H9 (cell line): ENCODE results near the gene TCF7L2. TPM values are rescaled to one million over a fixed set of nuclear protein-coding genes. Genes with fewer than 3 reads are reported as not detected.

Source experiments
- DNase-seq: peaks from one replicate; pipeline ENCODE4 v3.0.0-alpha.2; 2017
- H2AFZ ChIP-seq: one replicate; pipeline ENCODE4 v1.6.1; 2013; ENCODE audit warnings: mild to moderate bottlenecking, low read length, control low read depth, moderate library complexity
- H2AK5ac ChIP-seq: 2 replicates; pipeline ENCODE4 v1.6.1; 2013; ENCODE audit warnings: low read length, control low read depth, mixed read lengths; ENCODE audit not compliant: insufficient read length
- H2BK120ac ChIP-seq: one replicate; pipeline ENCODE4 v1.6.1; 2013; ENCODE audit warnings: low read depth, mild to moderate bottlenecking, low read length, control low read depth, inconsistent platforms; ENCODE audit not compliant: poor library complexity, severe bottlenecking
- H2BK12ac ChIP-seq: 2 replicates; pipeline ENCODE4 v1.6.1; 2013; ENCODE audit warnings: low read length, control low read depth, mixed read lengths, low read depth; ENCODE audit not compliant: insufficient read length
- H2BK15ac ChIP-seq: 2 replicates; pipeline ENCODE4 v1.6.1; 2013; ENCODE audit warnings: low read depth, low read length, control low read depth
- H2BK20ac ChIP-seq: one replicate; pipeline ENCODE4 v1.6.1; 2013; ENCODE audit warnings: low read depth, mild to moderate bottlenecking, low read length, control low read depth, inconsistent platforms; ENCODE audit not compliant: poor library complexity, severe bottlenecking
- H2BK5ac ChIP-seq: 2 replicates; pipeline ENCODE4 v1.6.1; 2013; ENCODE audit warnings: low read length, control low read depth, mixed read lengths; ENCODE audit not compliant: insufficient read length
- H3K14ac ChIP-seq: 2 replicates; pipeline ENCODE4 v1.6.1; 2013; ENCODE audit warnings: low read length, control low read depth; ENCODE audit not compliant: insufficient read depth
- H3K18ac ChIP-seq: 2 replicates; pipeline ENCODE4 v1.6.1; 2013; ENCODE audit warnings: low read depth, mild to moderate bottlenecking, mixed read lengths, low read length, control low read depth; ENCODE audit not compliant: insufficient read length
- H3K23ac ChIP-seq: 2 replicates; pipeline ENCODE4 v1.6.1; 2013; ENCODE audit warnings: low read length, control low read depth, mixed read lengths, low read depth; ENCODE audit not compliant: insufficient read length
- H3K23me2 ChIP-seq: 2 replicates; pipeline ENCODE4 v1.6.1; 2013; ENCODE audit warnings: low read depth, mild to moderate bottlenecking, mixed read lengths, low read length, control low read depth; ENCODE audit not compliant: insufficient read length, poor library complexity, severe bottlenecking
- H3K27ac ChIP-seq: 2 replicates; pipeline ENCODE4 v1.5.1; 2013; ENCODE audit warnings: low read length, control low read depth, mixed read lengths, low read depth; ENCODE audit not compliant: insufficient read length
- H3K27me3 ChIP-seq: 2 replicates; pipeline ENCODE4 v1.6.1; 2013; ENCODE audit warnings: low read length, control low read depth, inconsistent platforms; ENCODE audit not compliant: insufficient read depth
- H3K4ac ChIP-seq: 2 replicates; pipeline ENCODE4 v1.6.1; 2013; ENCODE audit warnings: low read depth, mild to moderate bottlenecking, control low read depth, inconsistent platforms, low read length, moderate library complexity
- H3K4me1 ChIP-seq: 2 replicates; pipeline ENCODE4 v1.6.1; 2013; ENCODE audit warnings: low read length, control low read depth, inconsistent platforms; ENCODE audit not compliant: insufficient read depth
- H3K4me2 ChIP-seq: 2 replicates; pipeline ENCODE4 v1.6.1; 2013; ENCODE audit warnings: low read length, control low read depth, mixed read lengths; ENCODE audit not compliant: insufficient read length, insufficient read depth
- H3K56ac ChIP-seq: 2 replicates; pipeline ENCODE4 v1.6.1; 2013; ENCODE audit warnings: low read depth, mild to moderate bottlenecking, mixed read lengths, low read length, control low read depth; ENCODE audit not compliant: insufficient read length
- H3K79me1 ChIP-seq: 2 replicates; pipeline ENCODE4 v1.6.1; 2013; ENCODE audit warnings: low read depth, mild to moderate bottlenecking, moderate library complexity, low read length, control low read depth, inconsistent platforms; ENCODE audit not compliant: insufficient read depth, poor library complexity, severe bottlenecking
- H3K79me2 ChIP-seq: 2 replicates; pipeline ENCODE4 v1.6.1; 2013; ENCODE audit warnings: low read length, control low read depth, inconsistent platforms; ENCODE audit not compliant: insufficient read depth
- H3K9ac ChIP-seq: 2 replicates; pipeline ENCODE4 v1.6.1; 2013; ENCODE audit warnings: low read length, control low read depth, mixed read lengths; ENCODE audit not compliant: insufficient read length; ENCODE audit errors: extremely low read depth
- H3K9me3 ChIP-seq: one replicate; pipeline ENCODE4 v1.6.1; 2013; ENCODE audit warnings: low read depth, low read length, inconsistent platforms; ENCODE audit not compliant: control insufficient read depth
- H3T11ph ChIP-seq: one replicate; pipeline ENCODE4 v1.6.1; 2013; ENCODE audit warnings: mild to moderate bottlenecking, low read length, control low read depth, inconsistent platforms
- H4K20me1 ChIP-seq: one replicate; pipeline ENCODE4 v1.6.1; 2013; ENCODE audit not compliant: control insufficient read depth, insufficient read length, insufficient read depth
- H4K5ac ChIP-seq: 2 replicates; pipeline ENCODE4 v1.6.1; 2013; ENCODE audit warnings: low read depth, mild to moderate bottlenecking, mixed read lengths, low read length, control low read depth; ENCODE audit not compliant: insufficient read length
- H4K8ac ChIP-seq: replicated peaks from 2 replicates; pipeline ENCODE4 v1.6.1; 2013; ENCODE audit warnings: low read length, control low read depth, mixed read lengths, low read depth; ENCODE audit not compliant: insufficient read length
- H4K91ac ChIP-seq: 2 replicates; pipeline ENCODE4 v1.6.1; 2013; ENCODE audit warnings: low read depth, mild to moderate bottlenecking, moderate library complexity, mixed read lengths, low read length, control low read depth; ENCODE audit not compliant: insufficient read length
- H3K27ac Mint-ChIP-seq, 3 experiments: 2 replicates in 2 of 3; 3 replicates in 1 of 3; pipeline ENCODE4 v1.8.0; 2020 to 2021; ENCODE audit warnings: mixed read lengths in 3 of 3, mild to moderate bottlenecking in 1 of 3, moderate library complexity in 1 of 3
- H3K27me3 Mint-ChIP-seq: 2 replicates; pipeline ENCODE4 v1.8.0; 2021; ENCODE audit warnings: low read depth, mild to moderate bottlenecking, moderate library complexity, mixed read lengths
- H3K36me3 Mint-ChIP-seq, 3 experiments: 2 replicates in 2 of 3; 3 replicates in 1 of 3; pipeline ENCODE4 v1.8.0; 2020 to 2021; ENCODE audit warnings: low read depth in 3 of 3, mixed read lengths in 3 of 3; ENCODE audit not compliant: insufficient read depth in 1 of 3
- H3K4me1 Mint-ChIP-seq, 2 experiments: 2 replicates each; pipeline ENCODE4 v1.8.0; 2020; ENCODE audit warnings: mixed read lengths in 2 of 2
- H3K4me3 Mint-ChIP-seq, 2 experiments: 2 replicates in 1 of 2; 3 replicates in 1 of 2; pipeline ENCODE4 v1.8.0; 2020 to 2021; ENCODE audit warnings: mild to moderate bottlenecking in 2 of 2, mixed read lengths in 2 of 2, moderate library complexity in 1 of 2
- H3K9me3 Mint-ChIP-seq, 2 experiments: 2 replicates in 1 of 2; 3 replicates in 1 of 2; pipeline ENCODE4 v1.8.0; 2020; ENCODE audit warnings: mild to moderate bottlenecking in 2 of 2, mixed read lengths in 2 of 2, moderate library complexity in 1 of 2
- WGBS: extraction: QIAGEN DNeasy Blood & Tissue Kit; methylation state at CpG from one replicate; pipeline ENCODE4 v1.1.7; 2013; ENCODE audit warnings: missing lambda C conversion rate, low lambda C conversion rate, mixed read lengths; ENCODE audit not compliant: insufficient read length; ENCODE audit errors: extremely low coverage; 5-methylcytosine and 5-hydroxymethylcytosine counted together
- total RNA-seq: library from RNA; stranded (reverse); gene quantifications from 2 replicates; pipeline ENCODE4 v1.2.1, GENCODE V29; 2021
- TF ChIP-seq, protein P1 (sequence below): fragments of 200-600 bp; sonication (generic); conservative IDR thresholded peaks from 3 replicates; pipeline ENCODE4 v1.8.0; 2021; ENCODE audit warnings: antibody characterized with exemption, mild to moderate bottlenecking

The TCF7L2 gene
- total RNA-seq, 1 experiment from 2014 or later = 71.1 TPM

DNA sequence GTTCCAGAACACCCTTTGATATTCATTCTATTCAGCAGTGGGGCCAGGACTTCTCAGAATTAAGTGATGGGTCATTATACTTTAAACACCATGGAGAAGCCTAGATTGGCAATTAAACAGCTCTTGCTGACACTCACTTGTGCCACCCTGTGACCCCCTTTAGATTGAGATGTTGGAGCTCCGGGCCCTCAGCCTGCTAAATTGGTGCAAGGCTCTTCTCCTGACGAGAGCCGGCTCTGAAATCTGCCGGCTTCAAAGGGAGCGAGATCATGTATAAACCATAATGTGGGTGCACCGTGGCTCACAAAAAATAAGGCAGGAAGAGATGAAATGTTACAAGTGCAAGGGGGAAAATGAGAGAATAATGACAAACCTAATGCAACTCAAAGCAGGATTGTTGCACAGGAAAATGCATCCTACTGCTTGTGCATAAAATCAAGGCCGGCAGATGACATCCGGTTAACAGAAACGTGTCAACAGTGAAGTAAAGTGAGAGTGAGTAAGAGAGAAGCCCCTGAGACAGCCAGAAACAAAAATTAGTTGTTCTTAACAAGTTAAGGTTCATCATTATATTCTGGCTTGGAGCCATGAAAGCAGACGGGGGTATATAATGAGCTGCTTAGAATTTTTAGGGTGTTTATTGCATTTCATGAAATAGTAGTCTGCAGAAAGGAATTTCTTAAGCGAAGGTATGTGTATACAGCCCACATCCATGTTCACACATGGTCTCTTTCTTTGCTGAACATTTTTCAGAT is 198.2 kb downstream of the TCF7L2 start:
- Mint-ChIP-seq H3K27ac (peak overlapping the region in 2 of 3 experiments; percentile 20 to 45; a peak in 2 of 7 replicates), H3K9me3 (no peaks in the 10 kb centered on the region), H3K4me3 (no peak overlapping the region), H3K4me1 (no peaks in the 10 kb centered on the region), H3K27me3 (peaks cover 3% of the 10 kb centered on the region; the same call in 1 of the 2 replicates), H3K36me3 (peaks cover 49 to 96% (median 93%) of the 10 kb centered on the region in 3 experiments)
- H3K79me1 ChIP-seq = no peaks in the 10 kb centered on the region
- H3K23me2 ChIP-seq = no peaks in the 10 kb centered on the region
- no peak overlapping the region for H2BK15ac ChIP-seq
- H2BK12ac ChIP-seq = no peak overlapping the region
- H3K4me2 ChIP-seq = no peak overlapping the region
- no peak overlapping the region for H3K14ac ChIP-seq
- H3K9me3 ChIP-seq = no peaks in the 10 kb centered on the region
- H2AFZ ChIP-seq = no peak overlapping the region
- H2BK5ac ChIP-seq = no peak overlapping the region
- H4K8ac ChIP-seq = no peak overlapping the region
- H3K4me1 ChIP-seq = no peaks in the 10 kb centered on the region
- H2AK5ac ChIP-seq = no peak overlapping the region
- H3K18ac ChIP-seq = no peak overlapping the region
- H3K79me2 ChIP-seq = peaks cover 2% of the 10 kb centered on the region; the same call in 1 of the 2 replicates
- WGBS = no CpG with 5 or more reads among the region's 11 CpGs
- DNase-seq = no peak
- H3T11ph ChIP-seq = no peak overlapping the region
- H3K27ac ChIP-seq = no peak overlapping the region
- no peaks in the 10 kb centered on the region for H4K20me1 ChIP-seq
- H4K5ac ChIP-seq = no peak overlapping the region
- H3K4ac ChIP-seq = no peak overlapping the region
- TF ChIP-seq, protein P1, sequence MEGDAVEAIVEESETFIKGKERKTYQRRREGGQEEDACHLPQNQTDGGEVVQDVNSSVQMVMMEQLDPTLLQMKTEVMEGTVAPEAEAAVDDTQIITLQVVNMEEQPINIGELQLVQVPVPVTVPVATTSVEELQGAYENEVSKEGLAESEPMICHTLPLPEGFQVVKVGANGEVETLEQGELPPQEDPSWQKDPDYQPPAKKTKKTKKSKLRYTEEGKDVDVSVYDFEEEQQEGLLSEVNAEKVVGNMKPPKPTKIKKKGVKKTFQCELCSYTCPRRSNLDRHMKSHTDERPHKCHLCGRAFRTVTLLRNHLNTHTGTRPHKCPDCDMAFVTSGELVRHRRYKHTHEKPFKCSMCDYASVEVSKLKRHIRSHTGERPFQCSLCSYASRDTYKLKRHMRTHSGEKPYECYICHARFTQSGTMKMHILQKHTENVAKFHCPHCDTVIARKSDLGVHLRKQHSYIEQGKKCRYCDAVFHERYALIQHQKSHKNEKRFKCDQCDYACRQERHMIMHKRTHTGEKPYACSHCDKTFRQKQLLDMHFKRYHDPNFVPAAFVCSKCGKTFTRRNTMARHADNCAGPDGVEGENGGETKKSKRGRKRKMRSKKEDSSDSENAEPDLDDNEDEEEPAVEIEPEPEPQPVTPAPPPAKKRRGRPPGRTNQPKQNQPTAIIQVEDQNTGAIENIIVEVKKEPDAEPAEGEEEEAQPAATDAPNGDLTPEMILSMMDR = no peak
- no peak overlapping the region for H4K91ac ChIP-seq
- H2BK20ac ChIP-seq = no peak overlapping the region
- no peak overlapping the region for H3K9ac ChIP-seq
- no peak overlapping the region for H3K23ac ChIP-seq
- H3K56ac ChIP-seq = no peak overlapping the region
- H3K27me3 ChIP-seq = no peaks in the 10 kb centered on the region
- H2BK120ac ChIP-seq = no peak overlapping the region
